ENCODE measurements around the gene SLC35G2. TPM values are rescaled to one million over a fixed set of nuclear protein-coding genes. Genes with fewer than 3 reads are reported as not detected.
A peak's percentile ranks its signal among the peaks of the same experiment; 100 is the strongest.

Gene SLC35G2
- total RNA-seq, 1 donor from 2014 or later, result 10.1 TPM

- peaks cover 76% of the 10 kb centered on the region for H3K79me2 ChIP-seq (ENCODE audit: insufficient read depth, low read length)
- H3K4me2 ChIP-seq (ENCODE audit: low read length), result no peak overlapping the region
These were observed 16.3 kb downstream of the SLC35G2 start for GRCh38 chr3:136835089-136835812.

GRCh38 chr3:136835813-136836510, 17.0 kb downstream of the SLC35G2 start:
- no peaks in the 10 kb centered on the region for H3K9me3 ChIP-seq (ENCODE audit: insufficient read depth, low read depth, low read length)
- no peak overlapping the region for H3K9ac ChIP-seq (ENCODE audit: low read length)
- peak overlapping the region; percentile 15 for H3K4me2 ChIP-seq (ENCODE audit: low read length)
- H3K4me1 Mint-ChIP-seq (ENCODE audit: low read depth, unreplicated experiment), result peaks cover 29% of the 10 kb centered on the region
- peaks cover 25% of the 10 kb centered on the region for H4K20me1 ChIP-seq (ENCODE audit: insufficient read depth, low read length)
- H3K27ac Mint-ChIP-seq (ENCODE audit: unreplicated experiment), result no peak overlapping the region
- peaks cover 76% of the 10 kb centered on the region for H3K79me2 ChIP-seq (ENCODE audit: insufficient read depth, low read length)
- H3K27me3 Mint-ChIP-seq (ENCODE audit: low read depth, unreplicated experiment), result no peaks in the 10 kb centered on the region
- H3K27ac ChIP-seq (ENCODE audit: low read depth, low read length), result no peak overlapping the region
- H3K36me3 Mint-ChIP-seq (ENCODE audit: low read depth, unreplicated experiment), result no peaks in the 10 kb centered on the region
- H2AFZ ChIP-seq (ENCODE audit: low read depth, low read length), result no peak overlapping the region
- peaks cover 18% of the 10 kb centered on the region for H3K4me1 ChIP-seq (ENCODE audit: insufficient read depth, low read length)
- no peak for FAIRE-seq
- no peak overlapping the region for H3K4me3 Mint-ChIP-seq (ENCODE audit: unreplicated experiment)
- TF ChIP-seq CTCF (IDR thresholded peaks at IDR 0.05; ENCODE audit: insufficient read depth, low read depth, low read length), result no peak
- TF ChIP-seq EZH2 (IDR thresholded peaks at IDR 0.05; ENCODE audit: insufficient read depth, low read length), result no peak
- DNase-seq (ENCODE audit: low read depth), result peak; percentile 12
- H3K4me3 ChIP-seq (ENCODE audit: insufficient read depth, low read depth, low read length), result no peak overlapping the region
- no peaks in the 10 kb centered on the region for H3K36me3 ChIP-seq (ENCODE audit: insufficient read depth, low read length)
- H3K27me3 ChIP-seq (ENCODE audit: insufficient read depth, low read length), result no peaks in the 10 kb centered on the region
- H3K9me3 Mint-ChIP-seq (ENCODE audit: unreplicated experiment), result no peaks in the 10 kb centered on the region

More at GRCh38 chr3:136835089-136835812, 16.3 kb downstream of the SLC35G2 start:
- Histone ChIP-seq H3K36me3 (ENCODE audit: insufficient read depth, low read length) (no peaks in the 10 kb centered on the region), H2AFZ (ENCODE audit: low read depth, low read length) (no peak overlapping the region), H3K27ac (ENCODE audit: low read depth, low read length) (no peak overlapping the region), H3K27me3 (ENCODE audit: insufficient read depth, low read length) (no peaks in the 10 kb centered on the region), H3K9me3 (ENCODE audit: insufficient read depth, low read depth, low read length) (no peaks in the 10 kb centered on the region), H3K9ac (ENCODE audit: low read length) (no peak overlapping the region), H3K4me3 (ENCODE audit: insufficient read depth, low read depth, low read length) (no peak overlapping the region), H3K4me1 (ENCODE audit: insufficient read depth, low read length) (peaks cover 17% of the 10 kb centered on the region), H4K20me1 (ENCODE audit: insufficient read depth, low read length) (peaks cover 24% of the 10 kb centered on the region)
- no peak for DNase-seq (ENCODE audit: low read depth)
- no peak overlapping the region for H3K27ac Mint-ChIP-seq (ENCODE audit: unreplicated experiment)
- peaks cover 33% of the 10 kb centered on the region for H3K4me1 Mint-ChIP-seq (ENCODE audit: low read depth, unreplicated experiment)
- H3K27me3 Mint-ChIP-seq (ENCODE audit: low read depth, unreplicated experiment), result no peaks in the 10 kb centered on the region
- H3K4me3 Mint-ChIP-seq (ENCODE audit: unreplicated experiment), result no peak overlapping the region
- TF ChIP-seq CTCF (IDR thresholded peaks at IDR 0.05; ENCODE audit: insufficient read depth, low read depth, low read length) (no peak), EZH2 (IDR thresholded peaks at IDR 0.05; ENCODE audit: insufficient read depth, low read length) (no peak)
- no peaks in the 10 kb centered on the region for H3K36me3 Mint-ChIP-seq (ENCODE audit: low read depth, unreplicated experiment)
- FAIRE-seq, result no peak
- no peaks in the 10 kb centered on the region for H3K9me3 Mint-ChIP-seq (ENCODE audit: unreplicated experiment)

All from astrocyte (in vitro differentiated cells and primary cell).